K562 (cell line): Measurements from ENCODE around the gene GPR176. TPM values are rescaled to one million over a fixed set of nuclear protein-coding genes. Genes with fewer than 3 reads are reported as not detected.

Experiments
- ATAC-seq: fragments of 200-7000 bp; cut with Tn5 transposase; 3 replicates; pipeline ENCODE4 v1.9.1; 2020; ENCODE audit warnings: moderate library complexity
- BruUV-seq: library from RNA; stranded (reverse); fragments of 400-500 nt; replicated peaks from 2 replicates; lab custom pipeline; 2021; lab: Mats Ljungman, UMichigan
- CTCF ChIA-PET: fragments of 300-600 bp; formaldehyde crosslinking; extraction: SDS; loops from one replicate; lab custom pipeline; 2021; ENCODE audit warnings: low intra/inter-chr PET ratio; lab: Yijun Ruan, JAX
- POLR2A ChIA-PET: fragments of 300-600, 350-650 bp; sonication (Branson Sonifier 250); formaldehyde crosslinking; extraction: SDS; loops from one replicate; lab custom pipeline; 2021; ENCODE audit warnings: antibody characterized with exemption, inconsistent platforms; lab: Yijun Ruan, JAX
- DNase-seq, 4 experiments: peaks; one replicate each; pipeline versions ENCODE4 v3.0.0 to v3.0.0-alpha.2; 2011 to 2018; ENCODE audit warnings: low spot score in 3 of 4, mixed read lengths in 3 of 4; ENCODE audit errors: extremely low read depth in 1 of 4
- FAIRE-seq: peaks from 2 replicates; lab custom pipeline; 2011; peaks lifted over from hg19 to GRCh38; lab: Jason Lieb, UNC
- H2AFZ ChIP-seq: 2 replicates; pipeline ENCODE4 v1.6.0; 2011; ENCODE audit warnings: low read depth, low read length, control low read depth, inconsistent platforms
- H3K27ac ChIP-seq: fragments of 200-600 bp; 3 replicates; pipeline ENCODE4 v1.8.0; 2011; ENCODE audit warnings: low read depth, mild to moderate bottlenecking, control low read depth, inconsistent platforms, low read length, moderate library complexity, mixed read lengths; ENCODE audit errors: extremely low read depth
- H3K27me3 ChIP-seq, 2 experiments: fragments of 300-600 bp in 1 of 2; 2 replicates in 1 of 2; 3 replicates in 1 of 2; pipeline versions ENCODE4 v1.6.0 to v1.8.0; 2011; ENCODE audit warnings: inconsistent platforms in 2 of 2, low read length in 2 of 2, mild to moderate bottlenecking in 1 of 2, mixed read lengths in 1 of 2, moderate library complexity in 1 of 2; ENCODE audit not compliant: control insufficient read depth in 2 of 2, insufficient read depth in 2 of 2
- H3K36me3 ChIP-seq: fragments of 300-600 bp; 3 replicates; pipeline ENCODE4 v1.8.0; 2011; ENCODE audit warnings: mild to moderate bottlenecking, low read length, inconsistent platforms; ENCODE audit not compliant: control insufficient read depth, insufficient read depth
- H3K4me1 ChIP-seq, 2 experiments: fragments of 200-600 bp in 1 of 2; replicated peaks in 1 of 2; 2 replicates in 1 of 2; 3 replicates in 1 of 2; pipeline versions ENCODE4 v1.5.1 to v1.8.0; 2011; ENCODE audit warnings: inconsistent platforms in 2 of 2, low read length in 2 of 2, mild to moderate bottlenecking in 1 of 2, mixed read lengths in 1 of 2, moderate library complexity in 1 of 2; ENCODE audit not compliant: control insufficient read depth in 2 of 2, insufficient read depth in 2 of 2
- H3K4me2 ChIP-seq: 2 replicates; pipeline ENCODE4 v1.6.1; 2011; ENCODE audit warnings: low read length, control low read depth, inconsistent platforms, mixed read lengths; ENCODE audit not compliant: insufficient read depth
- H3K4me3 ChIP-seq: fragments of 200-600 bp; sonication (generic), shearing (Covaris generic); 2 replicates; pipeline ENCODE4 v1.5.1; 2016; ENCODE audit warnings: control low read depth, inconsistent platforms
- H3K79me2 ChIP-seq: fragments of 200-600 bp; 3 replicates; pipeline ENCODE4 v1.8.0; 2011; ENCODE audit warnings: low read length, inconsistent platforms; ENCODE audit not compliant: control insufficient read depth, insufficient read depth
- H3K9ac ChIP-seq, 2 experiments: 2 replicates each; pipeline versions ENCODE4 v1.6.0 to v1.6.1; 2011; ENCODE audit warnings: low read depth in 2 of 2, low read length in 2 of 2, control low read depth in 1 of 2, inconsistent platforms in 1 of 2, mild to moderate bottlenecking in 1 of 2, mixed read lengths in 1 of 2; ENCODE audit not compliant: insufficient read depth in 1 of 2
- H3K9me1 ChIP-seq: one replicate; pipeline ENCODE4 v1.6.0; 2011; ENCODE audit warnings: inconsistent platforms, mild to moderate bottlenecking, low read length, moderate library complexity; ENCODE audit not compliant: control insufficient read depth, insufficient read depth
- H3K9me3 ChIP-seq: replicated peaks from 2 replicates; pipeline ENCODE4 v1.5.1; 2011; ENCODE audit warnings: low read depth, low read length, inconsistent platforms; ENCODE audit not compliant: control insufficient read depth, insufficient read depth
- H4K20me1 ChIP-seq: replicated peaks from 2 replicates; pipeline ENCODE4 v1.6.1; 2011; ENCODE audit warnings: low read length, inconsistent platforms, mixed read lengths; ENCODE audit not compliant: control insufficient read depth, insufficient read depth
- C11orf30 ChIP-seq: fragments of 450-650 bp; IDR thresholded peaks from 2 replicates; pipeline ENCODE4 v1.6.1; 2016; ENCODE audit warnings: low read depth, mild to moderate bottlenecking
- IRF2 ChIP-seq: sonication (generic); formaldehyde crosslinking; IDR thresholded peaks from 2 replicates; pipeline ENCODE4 v1.8.1; 2022; ENCODE audit warnings: mild to moderate bottlenecking, missing genetic modification reagents
- NEUROD1 ChIP-seq: fragments of 150-350 bp; IDR thresholded peaks from 2 replicates; pipeline ENCODE4 v1.6.1; 2014; ENCODE audit warnings: borderline replicate concordance, low read length, low read depth; ENCODE audit not compliant: partially characterized antibody
- NFE2 ChIP-seq: IDR thresholded peaks from 2 replicates; pipeline ENCODE4 v1.6.1; 2014; ENCODE audit warnings: antibody characterized with exemption, low read depth
- NFXL1 ChIP-seq: fragments of 450-650 bp; formaldehyde crosslinking; IDR thresholded peaks from 2 replicates; pipeline ENCODE4 v1.4.0; 2021; ENCODE audit warnings: mild to moderate bottlenecking
- NFYB ChIP-seq: IDR thresholded peaks from 2 replicates; pipeline ENCODE4 v1.6.1; 2011; ENCODE audit warnings: mild to moderate bottlenecking, moderate library complexity; ENCODE audit not compliant: insufficient read length; ENCODE audit errors: extremely low read depth
- PRPF4 ChIP-seq: fragments of 200-400 bp; formaldehyde crosslinking; IDR thresholded peaks from one replicate; pipeline ENCODE4 v1.6.1; 2017; ENCODE audit warnings: low read length, low read depth, mild to moderate bottlenecking; ENCODE audit not compliant: insufficient read depth, poor library complexity, severe bottlenecking
- RBM15 ChIP-seq: fragments of 200-400 bp; formaldehyde crosslinking; IDR thresholded peaks from 2 replicates; pipeline ENCODE4 v1.6.1; 2018; ENCODE audit warnings: mild to moderate bottlenecking, low read length, moderate library complexity; ENCODE audit not compliant: insufficient read depth
- RHOXF2B ChIP-seq: fragments of 250-450 bp; sonication (Bioruptor Pico); conservative IDR thresholded peaks from 2 replicates; pipeline ENCODE4 v1.5.1; 2021
- SLC30A9 ChIP-seq: fragments of 250-450 bp; sonication (Bioruptor Pico); IDR thresholded peaks from 2 replicates; pipeline ENCODE4 v1.8.0; 2022; ENCODE audit warnings: mild to moderate bottlenecking, moderate library complexity
- SNIP1 ChIP-seq: fragments of 450-650 bp; IDR thresholded peaks from 2 replicates; pipeline ENCODE4 v1.7.1; 2017; ENCODE audit warnings: low read depth, mild to moderate bottlenecking
- TEAD2 ChIP-seq: fragments of 450-650 bp; IDR thresholded peaks from 2 replicates; pipeline ENCODE4 v1.6.1; 2016; ENCODE audit warnings: missing genetic modification characterization, control low read depth, missing compliant biosample characterization
- ZNF146 ChIP-seq: IDR thresholded peaks from one replicate; pipeline ENCODE4 v1.6.1; 2018; ENCODE audit warnings: missing compliant biosample characterization; ENCODE audit not compliant: unreplicated experiment
- ZNF764 ChIP-seq: fragments of 250-450 bp; sonication (Bioruptor Pico); IDR thresholded peaks from 2 replicates; pipeline ENCODE4 v1.4.0; 2020; ENCODE audit warnings: low read depth, mild to moderate bottlenecking, moderate library complexity
- ZZZ3 ChIP-seq: fragments of 450-650 bp; IDR thresholded peaks from 2 replicates; pipeline ENCODE4 v1.6.1; 2016; ENCODE audit warnings: antibody characterized with exemption, mild to moderate bottlenecking, moderate library complexity
- WGBS: fragments of 100-300 bp; shearing (Covaris generic); methylation state at CpG from one replicate; pipeline ENCODE4 v1.1.6; 2016; ENCODE audit warnings: low coverage, mixed read lengths; ENCODE audit not compliant: insufficient coverage; ENCODE audit errors: missing lambda C conversion rate; 5-methylcytosine and 5-hydroxymethylcytosine counted together
- in situ Hi-C: fragments of 300-500 bp; cut with MboI; formaldehyde crosslinking; loops from 4 replicates; pipeline ENCODE4 v1.15.0; 2018; ENCODE audit warnings: inconsistent platforms, mixed read lengths
- intact Hi-C: fragments of 100-400 bp; cut with micrococcal nuclease; formaldehyde crosslinking; loops from 2 replicates; pipeline ENCODE4 v1.14.2; 2022
- polyA plus RNA-seq, 8 experiments: library from polyadenylated mRNA; depleted of rRNA in 4 of 8; stranded (reverse) in 5 of 8; unstranded in 3 of 8; fragments of >200 nt; fragmentation: Nextera tagmentation in 2 of 8; fragmentation: Illumina TruSeq in 1 of 8; extraction: Ambion mirVana in 2 of 8; extraction: Trizol in 1 of 8; gene quantifications; 2 replicates each; pipeline versions ENCODE4 v1.2.1 to v1.2.3, GENCODE V29; 2011 to 2014; ENCODE audit warnings: inconsistent platforms in 1 of 8, missing spikeins in 1 of 8
- total RNA-seq, 7 experiments: library from RNA; depleted of rRNA in 6 of 7; stranded (reverse); fragments of >200 nt in 6 of 7; fragmentation: Illumina TruSeq in 2 of 7; extraction: Trizol in 2 of 7; gene quantifications; 2 replicates each; pipeline versions ENCODE4 v1.2.1 to v1.2.3, GENCODE V29; 2011 to 2021; ENCODE audit warnings: low replicate concordance in 1 of 7
- TF ChIP-seq, protein P1 (sequence below): sonication (generic); formaldehyde crosslinking; IDR thresholded peaks from 2 replicates; pipeline ENCODE4 v1.8.0; 2022; ENCODE audit warnings: mild to moderate bottlenecking, low read depth, missing genetic modification reagents
- TF ChIP-seq, protein P2 (sequence below): sonication (generic); formaldehyde crosslinking; IDR thresholded peaks from 2 replicates; pipeline ENCODE4 v1.8.1; 2023; ENCODE audit warnings: mild to moderate bottlenecking, missing genetic modification reagents
- TF ChIP-seq, protein P3 (sequence below): fragments of 450-650 bp; IDR thresholded peaks from 2 replicates; pipeline ENCODE4 v1.6.1; 2014; ENCODE audit warnings: low read depth, mild to moderate bottlenecking, moderate library complexity, borderline replicate concordance

Gene GPR176
- total and polyA plus RNA-seq, 9 of the 15 experiments (the other 6 are each of a cell fraction or from before 2014, with no cell fraction given) = 0.03 to 1.2 (median 0.76) TPM

DNA sequence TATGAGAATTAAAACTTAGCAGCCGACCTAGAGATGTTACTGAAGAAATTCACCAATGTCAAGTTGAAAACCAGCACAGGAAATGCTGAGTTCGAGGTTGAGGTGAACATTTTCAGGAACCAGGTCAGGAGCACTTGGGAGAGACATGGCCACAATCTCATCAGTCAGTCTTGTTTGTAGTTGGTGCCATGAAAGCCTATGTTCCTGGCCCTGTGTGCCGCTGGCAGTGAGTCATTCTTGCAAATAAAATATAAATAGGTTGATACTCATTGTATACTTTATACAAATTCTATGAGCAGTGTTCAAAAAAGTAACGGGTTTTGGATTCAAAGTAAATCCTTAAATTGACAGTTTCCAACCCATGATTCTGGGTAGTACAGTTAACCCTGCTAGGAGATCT, 135.9 kb downstream of the GPR176 start:
- Histone ChIP-seq H3K36me3 (no peaks in the 10 kb centered on the region), H3K9ac (peak overlapping the region in 1 of 2 experiments; percentile 19; a peak in 1 of 4 replicates), H3K79me2 (peaks cover 13% of the 10 kb centered on the region), H3K27ac (no peak overlapping the region), H2AFZ (no peak overlapping the region), H3K4me1 (peaks cover 0 to 8% of the 10 kb centered on the region in 2 experiments; a peak in 3 of 5 replicates), H3K9me1 (no peaks in the 10 kb centered on the region), H3K4me2 (peak overlapping the region; percentile 97), H3K4me3 (no peak overlapping the region), H3K9me3 (no peaks in the 10 kb centered on the region; the same call in 1 of the 2 replicates), H4K20me1 (no peaks in the 10 kb centered on the region), H3K27me3 (no peaks in the 10 kb centered on the region)
- intact Hi-C loops = no loop called here
- POLR2A ChIA-PET = no interaction called here
- DNase-seq (no peak), FAIRE-seq (no peak), ATAC-seq (no peak)
- CTCF ChIA-PET = interaction anchor here (0.7 to 0.8 kb wide), 2 partner anchors 91 to 145 kb away, joined by 3 read pairs; no protein-coding TSS in a partner anchor
- in situ Hi-C loops = loop anchor here (25.0 kb wide), 1 partner anchor 228 kb away; no protein-coding TSS in a partner anchor
- no TSS peak for BruUV-seq
- WGBS = 31% methylated on average over 4 of the region's 4 CpGs
- TF ChIP-seq C11orf30 (no peak), NFE2 (no peak), NFYB (no peak), SLC30A9 (CRISPR knock-in tag) (no peak), NFXL1 (CRISPR knock-in tag) (no peak), ZZZ3 (no peak), NEUROD1 (no peak), ZNF764 (no peak), TEAD2 (tag) (no peak), PRPF4 (no peak), IRF2 (CRISPR knock-in tag) (no peak), RBM15 (no peak), SNIP1 (no peak), ZNF146 (CRISPR knock-in tag) (no peak), RHOXF2B (CRISPR knock-in tag) (no peak)
- TF ChIP-seq, protein P1, sequence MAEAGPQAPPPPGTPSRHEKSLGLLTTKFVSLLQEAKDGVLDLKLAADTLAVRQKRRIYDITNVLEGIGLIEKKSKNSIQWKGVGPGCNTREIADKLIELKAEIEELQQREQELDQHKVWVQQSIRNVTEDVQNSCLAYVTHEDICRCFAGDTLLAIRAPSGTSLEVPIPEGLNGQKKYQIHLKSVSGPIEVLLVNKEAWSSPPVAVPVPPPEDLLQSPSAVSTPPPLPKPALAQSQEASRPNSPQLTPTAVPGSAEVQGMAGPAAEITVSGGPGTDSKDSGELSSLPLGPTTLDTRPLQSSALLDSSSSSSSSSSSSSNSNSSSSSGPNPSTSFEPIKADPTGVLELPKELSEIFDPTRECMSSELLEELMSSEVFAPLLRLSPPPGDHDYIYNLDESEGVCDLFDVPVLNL (CRISPR knock-in tag) = no peak
- TF ChIP-seq, protein P2, sequence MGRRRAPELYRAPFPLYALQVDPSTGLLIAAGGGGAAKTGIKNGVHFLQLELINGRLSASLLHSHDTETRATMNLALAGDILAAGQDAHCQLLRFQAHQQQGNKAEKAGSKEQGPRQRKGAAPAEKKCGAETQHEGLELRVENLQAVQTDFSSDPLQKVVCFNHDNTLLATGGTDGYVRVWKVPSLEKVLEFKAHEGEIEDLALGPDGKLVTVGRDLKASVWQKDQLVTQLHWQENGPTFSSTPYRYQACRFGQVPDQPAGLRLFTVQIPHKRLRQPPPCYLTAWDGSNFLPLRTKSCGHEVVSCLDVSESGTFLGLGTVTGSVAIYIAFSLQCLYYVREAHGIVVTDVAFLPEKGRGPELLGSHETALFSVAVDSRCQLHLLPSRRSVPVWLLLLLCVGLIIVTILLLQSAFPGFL (CRISPR knock-in tag) = no peak
- TF ChIP-seq, protein P3, sequence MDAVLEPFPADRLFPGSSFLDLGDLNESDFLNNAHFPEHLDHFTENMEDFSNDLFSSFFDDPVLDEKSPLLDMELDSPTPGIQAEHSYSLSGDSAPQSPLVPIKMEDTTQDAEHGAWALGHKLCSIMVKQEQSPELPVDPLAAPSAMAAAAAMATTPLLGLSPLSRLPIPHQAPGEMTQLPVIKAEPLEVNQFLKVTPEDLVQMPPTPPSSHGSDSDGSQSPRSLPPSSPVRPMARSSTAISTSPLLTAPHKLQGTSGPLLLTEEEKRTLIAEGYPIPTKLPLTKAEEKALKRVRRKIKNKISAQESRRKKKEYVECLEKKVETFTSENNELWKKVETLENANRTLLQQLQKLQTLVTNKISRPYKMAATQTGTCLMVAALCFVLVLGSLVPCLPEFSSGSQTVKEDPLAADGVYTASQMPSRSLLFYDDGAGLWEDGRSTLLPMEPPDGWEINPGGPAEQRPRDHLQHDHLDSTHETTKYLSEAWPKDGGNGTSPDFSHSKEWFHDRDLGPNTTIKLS = no peak
